Measurements from ENCODE around the gene GAGE12C. TPM values are rescaled to one million over a fixed set of nuclear protein-coding genes. Genes with fewer than 3 reads are reported as not detected.
"Not testable (repeated sequence)": the region's sequence is repeated elsewhere in the genome, so short reads cannot be mapped to it uniquely, and the experiment has no call there.

The GAGE12C gene, protein sequence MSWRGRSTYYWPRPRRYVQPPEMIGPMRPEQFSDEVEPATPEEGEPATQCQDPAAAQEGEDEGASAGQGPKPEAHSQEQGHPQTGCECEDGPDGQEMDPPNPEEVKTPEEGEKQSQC
- total RNA-seq (not detected), polyA plus RNA-seq (not detected), total RNA-seq (0 reads per million in 6 experiments)

DNA sequence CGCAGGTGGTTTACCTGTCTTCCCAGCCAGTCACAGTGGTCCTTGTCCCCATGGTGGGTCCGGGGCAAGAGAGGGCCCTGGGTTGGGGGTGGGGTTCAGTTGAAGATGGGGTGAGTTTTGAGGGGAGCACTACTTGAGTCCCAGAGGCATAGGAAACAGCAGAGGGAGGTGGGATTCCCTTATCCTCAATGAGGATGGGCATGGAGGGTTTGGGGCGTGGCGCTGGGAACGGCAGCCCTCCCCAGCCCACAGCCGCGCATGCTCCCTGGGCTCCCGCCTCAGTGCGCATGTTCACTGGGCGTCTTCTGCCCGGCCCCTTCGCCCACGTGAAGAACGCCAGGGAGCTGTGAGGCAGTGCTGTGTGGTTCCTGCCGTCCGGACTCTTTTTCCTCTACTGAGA, at the start of gene GAGE12C:
Gene GAGE12C (plus strand): TSS at position 301 of the 400 bp plus-strand sequence. CDS start 1,155 bp downstream, outside the sequence.
- H3K9me3 Mint-ChIP-seq, H3K27me3 Mint-ChIP-seq, H3K4me3 Mint-ChIP-seq, H3K36me3 Mint-ChIP-seq, ATAC-seq, H3K27ac Mint-ChIP-seq, H3K4me1 Mint-ChIP-seq, DNase-seq, POLR2A ChIA-PET: not testable (repeated sequence)

DNA sequence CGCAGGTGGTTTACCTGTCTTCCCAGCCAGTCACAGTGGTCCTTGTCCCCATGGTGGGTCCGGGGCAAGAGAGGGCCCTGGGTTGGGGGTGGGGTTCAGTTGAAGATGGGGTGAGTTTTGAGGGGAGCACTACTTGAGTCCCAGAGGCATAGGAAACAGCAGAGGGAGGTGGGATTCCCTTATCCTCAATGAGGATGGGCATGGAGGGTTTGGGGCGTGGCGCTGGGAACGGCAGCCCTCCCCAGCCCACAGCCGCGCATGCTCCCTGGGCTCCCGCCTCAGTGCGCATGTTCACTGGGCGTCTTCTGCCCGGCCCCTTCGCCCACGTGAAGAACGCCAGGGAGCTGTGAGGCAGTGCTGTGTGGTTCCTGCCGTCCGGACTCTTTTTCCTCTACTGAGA, 9.5 kb downstream of the GAGE12C start, which contains the start of gene GAGE12D:
Gene GAGE12D (plus strand): TSS at position 301 of the 400 bp plus-strand sequence. CDS start 1,155 bp downstream, outside the sequence.
- DNase-seq, H3K4me1 Mint-ChIP-seq, H3K9me3 Mint-ChIP-seq: not testable (repeated sequence)

DNA sequence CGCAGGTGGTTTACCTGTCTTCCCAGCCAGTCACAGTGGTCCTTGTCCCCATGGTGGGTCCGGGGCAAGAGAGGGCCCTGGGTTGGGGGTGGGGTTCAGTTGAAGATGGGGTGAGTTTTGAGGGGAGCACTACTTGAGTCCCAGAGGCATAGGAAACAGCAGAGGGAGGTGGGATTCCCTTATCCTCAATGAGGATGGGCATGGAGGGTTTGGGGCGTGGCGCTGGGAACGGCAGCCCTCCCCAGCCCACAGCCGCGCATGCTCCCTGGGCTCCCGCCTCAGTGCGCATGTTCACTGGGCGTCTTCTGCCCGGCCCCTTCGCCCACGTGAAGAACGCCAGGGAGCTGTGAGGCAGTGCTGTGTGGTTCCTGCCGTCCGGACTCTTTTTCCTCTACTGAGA, 19.0 kb downstream of the GAGE12C start, which contains the start of gene GAGE12E:
Gene GAGE12E (plus strand): TSS at position 301 of the 400 bp plus-strand sequence. CDS start 1,155 bp downstream, outside the sequence.
- H3K27me3 Mint-ChIP-seq, H3K4me3 Mint-ChIP-seq, ATAC-seq, DNase-seq, H3K36me3 Mint-ChIP-seq, H3K9me3 Mint-ChIP-seq, H3K27ac Mint-ChIP-seq, POLR2A ChIA-PET, H3K4me1 Mint-ChIP-seq: not testable (repeated sequence)

More for the DNA sequence above, 9.5 kb downstream of the GAGE12C start, which contains the start of gene GAGE12D:
- H3K27ac Mint-ChIP-seq, H3K36me3 Mint-ChIP-seq, ATAC-seq, POLR2A ChIA-PET, H3K27me3 Mint-ChIP-seq, H3K4me3 Mint-ChIP-seq: not testable (repeated sequence)

DNA sequence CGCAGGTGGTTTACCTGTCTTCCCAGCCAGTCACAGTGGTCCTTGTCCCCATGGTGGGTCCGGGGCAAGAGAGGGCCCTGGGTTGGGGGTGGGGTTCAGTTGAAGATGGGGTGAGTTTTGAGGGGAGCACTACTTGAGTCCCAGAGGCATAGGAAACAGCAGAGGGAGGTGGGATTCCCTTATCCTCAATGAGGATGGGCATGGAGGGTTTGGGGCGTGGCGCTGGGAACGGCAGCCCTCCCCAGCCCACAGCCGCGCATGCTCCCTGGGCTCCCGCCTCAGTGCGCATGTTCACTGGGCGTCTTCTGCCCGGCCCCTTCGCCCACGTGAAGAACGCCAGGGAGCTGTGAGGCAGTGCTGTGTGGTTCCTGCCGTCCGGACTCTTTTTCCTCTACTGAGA, 28.6 kb downstream of the GAGE12C start, which contains the start of gene GAGE12F:
Gene GAGE12F (plus strand): TSS at position 301 of the 400 bp plus-strand sequence. CDS start 1,155 bp downstream, outside the sequence.
- H3K9me3 Mint-ChIP-seq, H3K4me3 Mint-ChIP-seq, POLR2A ChIA-PET, H3K4me1 Mint-ChIP-seq, H3K27me3 Mint-ChIP-seq, DNase-seq, H3K27ac Mint-ChIP-seq, ATAC-seq, H3K36me3 Mint-ChIP-seq: not testable (repeated sequence)

DNA sequence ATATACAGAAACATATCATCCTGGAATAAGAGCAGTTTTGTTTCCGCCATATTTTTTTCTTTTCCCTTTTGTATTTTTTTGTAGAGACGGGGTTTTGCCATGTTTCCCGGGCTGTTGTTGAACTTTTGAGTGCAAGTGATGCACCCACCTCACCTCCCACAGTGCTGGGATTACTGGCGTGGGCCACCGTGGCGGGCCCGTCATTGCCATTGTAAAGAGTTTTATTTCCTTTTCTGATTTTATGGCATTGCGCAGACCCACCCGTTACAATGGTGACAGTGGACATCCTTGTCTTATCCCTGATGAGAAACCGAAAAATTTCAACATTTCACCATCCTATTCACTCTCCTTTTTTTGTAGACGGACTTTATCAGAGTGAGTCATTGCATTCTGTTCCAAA, 36.8 kb downstream of the GAGE12C start:
- H3K4me1 Mint-ChIP-seq, H3K27me3 Mint-ChIP-seq, H3K9me3 Mint-ChIP-seq, POLR2A ChIA-PET, H3K27ac Mint-ChIP-seq, ATAC-seq, H3K36me3 Mint-ChIP-seq, H3K4me3 Mint-ChIP-seq: not testable (repeated sequence)
- peak in 1 of 10 donors; percentile 3 for DNase-seq

DNA sequence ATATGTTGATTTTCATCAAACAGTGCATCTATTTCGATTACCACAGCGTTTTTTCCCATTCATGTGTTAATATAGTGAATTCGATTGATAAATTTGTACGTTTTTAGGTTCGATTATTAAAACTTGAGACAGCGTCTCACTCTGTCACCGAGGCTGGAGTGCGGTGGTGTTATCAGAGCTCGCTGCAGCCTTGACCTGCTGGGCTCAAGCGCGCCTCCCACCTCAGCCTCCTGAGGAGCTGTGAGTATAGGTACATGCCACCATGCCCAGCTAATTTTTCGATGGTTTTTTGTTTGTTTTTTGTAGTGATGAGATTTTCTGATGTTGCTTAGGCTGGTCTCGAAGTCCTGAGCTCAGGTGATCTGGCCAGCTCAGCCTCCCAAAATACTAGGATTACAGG, 37.2 kb downstream of the GAGE12C start:
- DNase-seq, H3K36me3 Mint-ChIP-seq, H3K9me3 Mint-ChIP-seq, POLR2A ChIA-PET, H3K27ac Mint-ChIP-seq, H3K27me3 Mint-ChIP-seq, H3K4me3 Mint-ChIP-seq, H3K4me1 Mint-ChIP-seq, ATAC-seq: not testable (repeated sequence)

DNA sequence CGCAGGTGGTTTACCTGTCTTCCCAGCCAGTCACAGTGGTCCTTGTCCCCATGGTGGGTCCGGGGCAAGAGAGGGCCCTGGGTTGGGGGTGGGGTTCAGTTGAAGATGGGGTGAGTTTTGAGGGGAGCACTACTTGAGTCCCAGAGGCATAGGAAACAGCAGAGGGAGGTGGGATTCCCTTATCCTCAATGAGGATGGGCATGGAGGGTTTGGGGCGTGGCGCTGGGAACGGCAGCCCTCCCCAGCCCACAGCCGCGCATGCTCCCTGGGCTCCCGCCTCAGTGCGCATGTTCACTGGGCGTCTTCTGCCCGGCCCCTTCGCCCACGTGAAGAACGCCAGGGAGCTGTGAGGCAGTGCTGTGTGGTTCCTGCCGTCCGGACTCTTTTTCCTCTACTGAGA, 38.1 kb downstream of the GAGE12C start, which contains the start of gene GAGE12G:
Gene GAGE12G (plus strand): TSS at position 301 of the 400 bp plus-strand sequence. CDS start 1,155 bp downstream, outside the sequence.
- H3K27ac Mint-ChIP-seq, POLR2A ChIA-PET, H3K36me3 Mint-ChIP-seq, H3K4me3 Mint-ChIP-seq, DNase-seq, H3K27me3 Mint-ChIP-seq, ATAC-seq, H3K9me3 Mint-ChIP-seq, H3K4me1 Mint-ChIP-seq: not testable (repeated sequence)

GRCh38 chrX:49579649-49580048, 47.7 kb downstream of the GAGE12C start, which contains the start of gene GAGE12H:
Gene GAGE12H (plus strand): TSS chrX:49579949. CDS start chrX:49581104, 1,155 bp downstream.
- H3K4me1 Mint-ChIP-seq, H3K36me3 Mint-ChIP-seq, H3K9me3 Mint-ChIP-seq, POLR2A ChIA-PET, H3K4me3 Mint-ChIP-seq, H3K27ac Mint-ChIP-seq, DNase-seq, ATAC-seq, H3K27me3 Mint-ChIP-seq: not testable (repeated sequence)

Other genes with a start within 250 kb of the GAGE12C start
- 1 to 10 TPM in 1 of 2 experiments, not detected in 1; 1.0 TPM for gene GAGE10, start 228.5 kb upstream of the GAGE12C start, total RNA-seq
- gene GAGE10, start 228.5 kb upstream of the GAGE12C start, polyA plus RNA-seq: not detected
- not detected for gene GAGE12J, start 210.1 kb upstream of the GAGE12C start, total RNA-seq
- not detected for gene GAGE12J, start 210.1 kb upstream of the GAGE12C start, polyA plus RNA-seq
- gene GAGE13, start 200.6 kb upstream of the GAGE12C start, total RNA-seq: not detected
- not detected for gene GAGE13, start 200.6 kb upstream of the GAGE12C start, polyA plus RNA-seq
- not detected for gene GAGE12D, start 9.6 kb downstream of the GAGE12C start, total RNA-seq
- gene GAGE12D, start 9.6 kb downstream of the GAGE12C start, polyA plus RNA-seq: not detected
- not detected for gene GAGE12E, start 19.1 kb downstream of the GAGE12C start, total RNA-seq
- gene GAGE12E, start 19.1 kb downstream of the GAGE12C start, polyA plus RNA-seq: not detected
- gene GAGE12F, start 28.7 kb downstream of the GAGE12C start, total RNA-seq: not detected
- gene GAGE12F, start 28.7 kb downstream of the GAGE12C start, polyA plus RNA-seq: not detected
- gene GAGE12G, start 38.2 kb downstream of the GAGE12C start, total RNA-seq: not detected
- gene GAGE12G, start 38.2 kb downstream of the GAGE12C start, polyA plus RNA-seq: not detected
- gene GAGE12H, start 47.8 kb downstream of the GAGE12C start, total RNA-seq: not detected
- not detected for gene GAGE12H, start 47.8 kb downstream of the GAGE12C start, polyA plus RNA-seq
- gene GAGE2A, start 57.3 kb downstream of the GAGE12C start, total RNA-seq: not detected
- not detected for gene GAGE2A, start 57.3 kb downstream of the GAGE12C start, polyA plus RNA-seq
- gene GAGE1, start 66.8 kb downstream of the GAGE12C start, total RNA-seq: not detected
- not detected for gene GAGE1, start 66.8 kb downstream of the GAGE12C start, polyA plus RNA-seq
- gene PAGE1, start 163.8 kb downstream of the GAGE12C start, total RNA-seq: not detected
- not detected for gene PAGE1, start 163.8 kb downstream of the GAGE12C start, polyA plus RNA-seq